Mesenchymal stem cell (in vitro differentiated cells and primary cell): Measurements from ENCODE around the gene PTCHD1.

Experiments used
- DNase-seq: peaks from one replicate; pipeline ENCODE4 v3.0.0-alpha.2; 2013
- H2AFZ ChIP-seq: one replicate; pipeline ENCODE4 v1.6.1; 2013; ENCODE audit warnings: low read depth, mild to moderate bottlenecking, control low read depth, inconsistent platforms, low read length, moderate library complexity
- H2AK5ac ChIP-seq: 2 replicates; pipeline ENCODE4 v1.6.1; 2013; ENCODE audit warnings: low read length, moderate library complexity, mild to moderate bottlenecking, inconsistent platforms; ENCODE audit not compliant: severe bottlenecking
- H2BK120ac ChIP-seq: one replicate; pipeline ENCODE4 v1.6.1; 2013; ENCODE audit warnings: low read depth, mild to moderate bottlenecking, inconsistent platforms, low read length, moderate library complexity
- H2BK12ac ChIP-seq, 2 experiments: one replicate each; pipeline ENCODE4 v1.6.1; 2013; ENCODE audit warnings: inconsistent platforms in 2 of 2, low read length in 2 of 2, mild to moderate bottlenecking in 2 of 2, moderate library complexity in 2 of 2, control low read depth in 1 of 2
- H2BK15ac ChIP-seq: one replicate; pipeline ENCODE4 v1.6.1; 2013; ENCODE audit warnings: mild to moderate bottlenecking, low read depth, inconsistent platforms; ENCODE audit not compliant: poor library complexity, severe bottlenecking
- H2BK5ac ChIP-seq: 2 replicates; pipeline ENCODE4 v1.6.1; 2013; ENCODE audit warnings: low read depth, mild to moderate bottlenecking, low read length, control low read depth, inconsistent platforms; ENCODE audit not compliant: poor library complexity, severe bottlenecking
- H3K14ac ChIP-seq, 2 experiments: one replicate each; pipeline ENCODE4 v1.6.1; 2013; ENCODE audit warnings: inconsistent platforms in 2 of 2, low read length in 2 of 2, control low read depth in 1 of 2, mild to moderate bottlenecking in 1 of 2, moderate library complexity in 1 of 2
- H3K18ac ChIP-seq, 2 experiments: one replicate each; pipeline ENCODE4 v1.6.1; 2013; ENCODE audit warnings: inconsistent platforms in 2 of 2, low read length in 2 of 2, control low read depth in 1 of 2, low read depth in 1 of 2, mild to moderate bottlenecking in 1 of 2
- H3K23ac ChIP-seq, 2 experiments: one replicate each; pipeline ENCODE4 v1.6.1; 2013; ENCODE audit warnings: inconsistent platforms in 2 of 2, low read length in 2 of 2, mild to moderate bottlenecking in 2 of 2, moderate library complexity in 2 of 2, control low read depth in 1 of 2
- H3K27ac ChIP-seq: 2 replicates; pipeline ENCODE4 v1.5.1; 2013; ENCODE audit warnings: mild to moderate bottlenecking, moderate library complexity, low read length, control low read depth, inconsistent platforms; ENCODE audit not compliant: poor library complexity, severe bottlenecking
- H3K27me3 ChIP-seq, 2 experiments: 2 replicates each; pipeline versions ENCODE4 v1.6.1 to v1.7.0; 2013; ENCODE audit warnings: low read length in 2 of 2, mild to moderate bottlenecking in 2 of 2, moderate library complexity in 2 of 2, control low read depth in 1 of 2, inconsistent platforms in 1 of 2; ENCODE audit not compliant: control insufficient read depth in 1 of 2, insufficient read depth in 1 of 2
- H3K36me3 ChIP-seq, 2 experiments: 2 replicates each; pipeline versions ENCODE4 v1.6.1 to v1.7.0; 2013; ENCODE audit warnings: low read length in 2 of 2, control low read depth in 1 of 2, inconsistent platforms in 1 of 2, low read depth in 1 of 2, mild to moderate bottlenecking in 1 of 2; ENCODE audit not compliant: insufficient read depth in 2 of 2, control insufficient read depth in 1 of 2
- H3K4ac ChIP-seq, 2 experiments: one replicate each; pipeline ENCODE4 v1.6.1; 2013; ENCODE audit warnings: inconsistent platforms in 2 of 2, low read length in 2 of 2, mild to moderate bottlenecking in 2 of 2, moderate library complexity in 2 of 2, control low read depth in 1 of 2, low read depth in 1 of 2
- H3K4me1 ChIP-seq: 2 replicates; pipeline ENCODE4 v1.6.1; 2013; ENCODE audit warnings: low read depth, low read length, control low read depth; ENCODE audit not compliant: control insufficient read depth, insufficient read depth
- H3K4me2 ChIP-seq: 2 replicates; pipeline ENCODE4 v1.6.1; 2013; ENCODE audit warnings: low read length, mild to moderate bottlenecking, inconsistent platforms; ENCODE audit not compliant: poor library complexity, severe bottlenecking
- H3K4me3 ChIP-seq, 2 experiments: 2 replicates each; pipeline versions ENCODE4 v1.5.1 to v1.7.0; 2013; ENCODE audit warnings: low read length in 2 of 2, mild to moderate bottlenecking in 2 of 2, control low read depth in 1 of 2, low read depth in 1 of 2; ENCODE audit not compliant: insufficient read depth in 1 of 2
- H3K79me1 ChIP-seq: replicated peaks from 2 replicates; pipeline ENCODE4 v1.6.1; 2013; ENCODE audit warnings: mild to moderate bottlenecking, control low read depth, low read length, inconsistent platforms; ENCODE audit not compliant: poor library complexity, severe bottlenecking
- H3K9ac ChIP-seq: 2 replicates; pipeline ENCODE4 v1.7.0; 2013; ENCODE audit warnings: mild to moderate bottlenecking, low read length, moderate library complexity
- H3K9me3 ChIP-seq: 2 replicates; pipeline ENCODE4 v1.7.0; 2013; ENCODE audit warnings: mild to moderate bottlenecking, low read length; ENCODE audit not compliant: control insufficient read depth
- H4K8ac ChIP-seq: one replicate; pipeline ENCODE4 v1.6.1; 2013; ENCODE audit warnings: inconsistent platforms, mild to moderate bottlenecking, low read length, moderate library complexity
- H4K91ac ChIP-seq: one replicate; pipeline ENCODE4 v1.6.1; 2013; ENCODE audit warnings: mild to moderate bottlenecking, low read length, inconsistent platforms
- WGBS: methylation state at CpG from one replicate; pipeline ENCODE4 v1.1.7; 2013; ENCODE audit warnings: mixed read lengths; 5-methylcytosine and 5-hydroxymethylcytosine counted together

Gene PTCHD1

DNA sequence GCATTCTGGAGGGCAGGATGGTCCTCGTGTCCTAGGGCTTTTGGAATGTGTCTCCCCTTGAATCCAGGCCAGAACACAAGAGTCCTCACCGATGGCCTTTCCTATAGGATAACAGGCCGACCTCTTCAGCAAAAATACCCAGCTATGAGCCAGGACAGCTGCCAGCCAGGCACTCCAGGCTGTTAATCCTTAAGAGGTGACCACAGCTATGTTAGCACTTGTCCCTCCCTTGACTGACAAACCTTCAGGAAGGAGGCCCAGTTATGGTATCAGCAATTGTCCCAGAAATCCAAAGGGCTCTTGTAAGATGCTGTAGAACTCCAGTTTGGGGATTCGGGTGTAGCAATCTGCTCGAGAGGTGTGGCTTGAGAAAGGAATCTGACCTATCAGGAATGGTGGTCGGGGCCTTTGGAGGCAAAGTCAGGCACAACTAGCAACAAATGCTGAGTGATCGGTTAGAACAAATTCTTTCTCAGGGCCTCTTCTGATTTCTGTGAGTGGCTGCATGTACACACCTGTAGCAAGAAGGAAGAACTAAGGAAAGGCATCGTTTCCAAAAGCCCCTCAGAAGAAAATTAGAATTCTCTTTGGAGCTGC lies 54.6 kb downstream of the PTCHD1 start:
- Histone ChIP-seq H2BK15ac (no peak overlapping the region), H2BK120ac (no peak overlapping the region), H3K27ac (no peak overlapping the region), H2BK5ac (no peak overlapping the region), H3K36me3 (no peaks in the 10 kb centered on the region), H3K9me3 (no peaks in the 10 kb centered on the region), H3K79me1 (no peaks in the 10 kb centered on the region), H3K4me3 (no peak overlapping the region), H3K4ac (no peak overlapping the region), H4K91ac (no peak overlapping the region), H2BK12ac (no peak overlapping the region), H3K23ac (no peak overlapping the region), H2AK5ac (no peak overlapping the region), H4K8ac (no peak overlapping the region), H3K4me2 (no peak overlapping the region), H3K27me3 (peaks cover 0 to 21% of the 10 kb centered on the region in 2 experiments), H3K9ac (no peak overlapping the region), H3K18ac (no peak overlapping the region), H3K4me1 (no peaks in the 10 kb centered on the region), H2AFZ (no peak overlapping the region), H3K14ac (no peak overlapping the region)
- WGBS = 74% methylated on average over 8 of the region's 8 CpGs
- DNase-seq = no peak

DNA sequence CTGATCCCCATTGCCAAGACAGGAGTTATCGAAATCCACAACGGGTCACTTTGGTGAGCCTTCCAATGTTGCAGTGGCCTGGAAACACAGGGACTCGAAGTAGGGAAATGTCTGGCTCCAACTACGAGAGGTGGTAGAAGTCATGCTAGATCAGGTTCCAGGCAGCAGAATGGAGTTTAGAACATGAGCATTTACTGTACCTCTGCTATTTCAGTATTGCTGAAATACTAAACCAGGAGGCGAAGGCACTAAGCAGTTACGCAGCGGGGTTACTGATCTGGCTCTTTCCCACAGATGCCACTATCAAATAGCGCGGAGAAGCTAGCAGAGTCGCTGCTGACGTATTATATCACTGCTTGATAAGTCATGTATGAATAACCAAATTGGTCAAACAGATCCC lies 56.3 kb downstream of the PTCHD1 start:
- 93% methylated on average over 11 of the region's 11 CpGs for WGBS
- Histone ChIP-seq H3K18ac (no peak overlapping the region), H3K9me3 (no peaks in the 10 kb centered on the region), H3K4ac (no peak overlapping the region), H2AFZ (no peak overlapping the region), H2AK5ac (no peak overlapping the region), H3K9ac (no peak overlapping the region), H3K4me2 (no peak overlapping the region), H3K27ac (no peak overlapping the region), H4K8ac (no peak overlapping the region), H3K4me1 (no peaks in the 10 kb centered on the region), H3K79me1 (no peaks in the 10 kb centered on the region), H3K14ac (no peak overlapping the region), H3K4me3 (no peak overlapping the region), H4K91ac (no peak overlapping the region), H2BK120ac (no peak overlapping the region), H3K27me3 (peaks cover 0 to 17% of the 10 kb centered on the region in 2 experiments), H3K36me3 (no peaks in the 10 kb centered on the region), H2BK12ac (no peak overlapping the region), H2BK5ac (no peak overlapping the region), H3K23ac (no peak overlapping the region), H2BK15ac (no peak overlapping the region)
- DNase-seq = no peak

DNA sequence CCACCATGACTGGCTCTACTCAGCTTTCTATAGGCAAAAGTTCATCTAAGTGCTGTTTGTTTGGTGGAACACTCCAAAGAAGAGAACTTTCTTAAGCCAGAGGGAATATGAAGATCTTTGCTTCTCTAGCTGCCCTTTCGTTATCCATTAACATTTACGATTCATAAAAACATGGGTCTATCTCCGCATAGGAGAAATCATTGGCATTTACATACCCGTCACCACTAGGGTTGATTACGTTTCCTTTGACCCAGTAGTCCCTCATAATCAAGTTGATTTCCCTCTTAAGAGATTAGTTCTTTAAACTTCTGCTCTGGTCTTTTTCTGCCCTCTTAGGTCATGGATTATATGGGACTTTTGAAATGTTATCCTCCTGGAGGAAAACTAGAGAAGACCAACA lies 57.5 kb downstream of the PTCHD1 start:
- H4K91ac ChIP-seq = no peak overlapping the region
- H2BK15ac ChIP-seq = no peak overlapping the region
- H3K18ac ChIP-seq = no peak overlapping the region
- H3K79me1 ChIP-seq = no peaks in the 10 kb centered on the region
- H3K23ac ChIP-seq = no peak overlapping the region
- DNase-seq = no peak
- no peak overlapping the region for H2AFZ ChIP-seq
- no peak overlapping the region for H3K27ac ChIP-seq
- H2AK5ac ChIP-seq = no peak overlapping the region
- no peak overlapping the region for H2BK12ac ChIP-seq
- peaks cover 0 to 20% of the 10 kb centered on the region in 2 experiments for H3K27me3 ChIP-seq
- H3K14ac ChIP-seq = no peak overlapping the region
- WGBS = 93% methylated on average over 5 of the region's 5 CpGs
- H2BK120ac ChIP-seq = no peak overlapping the region
- no peak overlapping the region for H3K4ac ChIP-seq
- H3K4me2 ChIP-seq = no peak overlapping the region
- no peaks in the 10 kb centered on the region for H3K9me3 ChIP-seq
- H3K9ac ChIP-seq = no peak overlapping the region
- no peaks in the 10 kb centered on the region for H3K36me3 ChIP-seq
- H2BK5ac ChIP-seq = no peak overlapping the region
- H3K4me3 ChIP-seq = no peak overlapping the region
- H3K4me1 ChIP-seq = no peaks in the 10 kb centered on the region
- no peak overlapping the region for H4K8ac ChIP-seq

DNA sequence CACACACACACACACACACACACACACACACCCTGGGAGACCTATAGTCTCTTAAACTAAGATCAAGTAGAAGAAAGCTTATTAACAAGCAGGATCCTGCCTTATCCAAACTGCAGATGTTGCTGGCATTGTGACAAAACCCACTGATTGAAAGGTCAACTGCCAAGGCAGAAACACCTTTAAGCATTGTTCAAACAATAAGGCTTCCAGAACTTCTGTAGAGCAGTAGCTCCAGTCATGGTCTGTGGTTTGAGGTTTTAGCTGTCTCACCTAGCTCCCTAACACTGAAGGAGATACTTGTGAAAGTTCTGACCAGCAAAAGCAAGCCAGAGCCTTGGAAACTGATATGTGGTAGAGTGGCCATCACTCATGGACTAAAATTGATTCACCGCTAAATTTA lies 59.8 kb downstream of the PTCHD1 start:
- Histone ChIP-seq H3K14ac (no peak overlapping the region), H2AFZ (no peak overlapping the region), H2BK12ac (no peak overlapping the region), H3K9me3 (no peaks in the 10 kb centered on the region), H3K4ac (no peak overlapping the region), H4K8ac (no peak overlapping the region), H4K91ac (no peak overlapping the region), H2BK120ac (no peak overlapping the region), H3K4me3 (no peak overlapping the region), H3K36me3 (no peaks in the 10 kb centered on the region), H2BK15ac (no peak overlapping the region), H3K4me2 (no peak overlapping the region), H2BK5ac (no peak overlapping the region), H3K18ac (no peak overlapping the region), H3K27me3 (peaks cover 0 to 30% of the 10 kb centered on the region in 2 experiments), H2AK5ac (no peak overlapping the region), H3K79me1 (no peaks in the 10 kb centered on the region), H3K23ac (no peak overlapping the region), H3K9ac (no peak overlapping the region), H3K27ac (no peak overlapping the region), H3K4me1 (no peaks in the 10 kb centered on the region)
- 100% methylated on average over 1 of the region's 1 CpG for WGBS
- DNase-seq = no peak
